Prostate gland (tissue), 2 donors: ENCODE data around the gene NISCH. TPM values are rescaled to one million over a fixed set of nuclear protein-coding genes. Genes with fewer than 3 reads are reported as not detected.

Source experiments
- DNase-seq: peaks from one replicate; pipeline ENCODE4 v3.0.0-alpha.2; 2019; ENCODE audit warnings: low spot score
- H3K27ac ChIP-seq, 2 donors: fragments of 200-600 bp; sonication (generic); 2 replicates each; pipeline ENCODE4 v1.5.1; 2017 to 2019
- H3K27me3 ChIP-seq: fragments of 200-600 bp; sonication (generic); replicated peaks from 2 replicates; pipeline ENCODE4 v1.5.1; 2019; ENCODE audit not compliant: insufficient read depth
- H3K36me3 ChIP-seq, 2 donors: fragments of 200-600 bp; sonication (generic); 1 replicate in 1 of 2; 2 replicates in 1 of 2; pipeline versions ENCODE4 v1.5.1 to v1.8.1; 2017 to 2019
- H3K4me1 ChIP-seq: fragments of 200-600 bp; sonication (generic); replicated peaks from 2 replicates; pipeline ENCODE4 v1.5.1; 2019
- H3K4me3 ChIP-seq, 2 donors: fragments of 200-600 bp; sonication (generic); 2 replicates each; pipeline ENCODE4 v1.5.1; 2017 to 2019
- H3K9me3 ChIP-seq: fragments of 200-600 bp; sonication (generic); 2 replicates; pipeline ENCODE4 v1.5.1; 2017
- POLR2A ChIP-seq: fragments of 450-650 bp; IDR thresholded peaks from one replicate; pipeline ENCODE4 v1.6.1; 2016; ENCODE audit warnings: antibody characterized with exemption, mild to moderate bottlenecking
- POLR2AphosphoS5 ChIP-seq: sonication (generic); formaldehyde crosslinking; IDR thresholded peaks from one replicate; pipeline ENCODE4 v1.6.1; 2017; ENCODE audit warnings: antibody characterized with exemption
- WGBS: methylation state at CpG from one replicate; pipeline ENCODE4 v1.1.5; 2018; 5-methylcytosine and 5-hydroxymethylcytosine counted together
- intact Hi-C: fragments of 100-400 bp; cut with DNase I; formaldehyde crosslinking; loops from one replicate; pipeline ENCODE4 v1.14.2; 2022
- total RNA-seq, 2 donors: library from RNA; depleted of rRNA; stranded (reverse); fragments of >200 nt; gene quantifications; one replicate each; pipeline ENCODE4 v1.1.0, GENCODE V29; 2016
- TF ChIP-seq, protein P1 (sequence below), 4 experiments: fragments of 200-600 bp in 2 of 4; fragments of 450-650 bp in 2 of 4; sonication (generic) in 2 of 4; IDR thresholded peaks; 1 replicate in 3 of 4; 2 replicates in 1 of 4; pipeline ENCODE4 v1.5.1; 2016 to 2019; ENCODE audit warnings: antibody characterized with exemption in 4 of 4, mild to moderate bottlenecking in 2 of 4, moderate library complexity in 2 of 4

The NISCH gene
- total RNA-seq, 2 donors from 2014 or later: 107 to 277 TPM

DNA sequence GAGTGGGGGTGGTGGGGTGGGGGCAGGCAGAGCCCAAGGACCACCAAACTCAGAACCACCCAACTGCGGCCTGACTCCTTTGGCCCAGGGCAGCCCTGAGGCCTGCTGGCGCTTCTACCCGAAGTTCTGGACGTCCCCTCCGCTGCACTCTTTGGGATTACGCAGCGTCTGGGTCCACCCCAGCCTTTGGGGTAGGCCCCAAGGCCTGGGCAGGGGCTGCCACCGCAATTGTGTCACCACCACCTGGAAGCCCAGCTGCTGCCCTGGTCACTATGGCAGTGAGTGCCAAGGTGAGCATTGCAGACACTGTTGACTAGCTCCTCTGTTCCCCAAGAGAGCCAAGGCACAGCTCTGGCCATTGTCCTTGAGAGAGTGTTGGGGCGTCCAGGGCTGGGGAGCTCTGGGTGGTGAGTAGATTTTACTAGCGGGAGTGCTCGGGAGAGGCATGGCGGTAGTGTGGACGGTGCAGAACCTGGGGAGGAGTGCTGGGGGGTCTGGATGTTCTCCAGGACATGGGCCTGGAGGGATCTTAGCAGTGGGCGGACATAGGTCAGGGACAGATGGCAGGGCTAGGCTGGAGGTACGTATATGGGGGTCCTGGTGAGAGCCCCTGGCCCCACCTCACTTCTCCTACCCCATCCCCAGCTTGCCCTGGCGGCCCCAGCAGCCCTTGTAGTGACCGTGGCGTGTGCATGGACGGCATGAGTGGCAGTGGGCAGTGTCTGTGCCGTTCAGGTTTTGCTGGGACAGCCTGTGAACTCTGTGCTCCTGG is 65.5 kb downstream of the NISCH start:
- WGBS: 92% methylated on average over 19 of the region's 20 CpGs
- DNase-seq: no peak
- TF ChIP-seq POLR2A (no peak), POLR2AphosphoS5 (no peak)
- TF ChIP-seq, protein P1, sequence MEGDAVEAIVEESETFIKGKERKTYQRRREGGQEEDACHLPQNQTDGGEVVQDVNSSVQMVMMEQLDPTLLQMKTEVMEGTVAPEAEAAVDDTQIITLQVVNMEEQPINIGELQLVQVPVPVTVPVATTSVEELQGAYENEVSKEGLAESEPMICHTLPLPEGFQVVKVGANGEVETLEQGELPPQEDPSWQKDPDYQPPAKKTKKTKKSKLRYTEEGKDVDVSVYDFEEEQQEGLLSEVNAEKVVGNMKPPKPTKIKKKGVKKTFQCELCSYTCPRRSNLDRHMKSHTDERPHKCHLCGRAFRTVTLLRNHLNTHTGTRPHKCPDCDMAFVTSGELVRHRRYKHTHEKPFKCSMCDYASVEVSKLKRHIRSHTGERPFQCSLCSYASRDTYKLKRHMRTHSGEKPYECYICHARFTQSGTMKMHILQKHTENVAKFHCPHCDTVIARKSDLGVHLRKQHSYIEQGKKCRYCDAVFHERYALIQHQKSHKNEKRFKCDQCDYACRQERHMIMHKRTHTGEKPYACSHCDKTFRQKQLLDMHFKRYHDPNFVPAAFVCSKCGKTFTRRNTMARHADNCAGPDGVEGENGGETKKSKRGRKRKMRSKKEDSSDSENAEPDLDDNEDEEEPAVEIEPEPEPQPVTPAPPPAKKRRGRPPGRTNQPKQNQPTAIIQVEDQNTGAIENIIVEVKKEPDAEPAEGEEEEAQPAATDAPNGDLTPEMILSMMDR (IDR thresholded peaks at IDR 0.05): no peak
- no peaks in the 10 kb centered on the region for H3K27me3 ChIP-seq
- no peak overlapping the region for H3K4me3 ChIP-seq
- no peaks in the 10 kb centered on the region for H3K36me3 ChIP-seq
- H3K9me3 ChIP-seq: no peaks in the 10 kb centered on the region
- no peaks in the 10 kb centered on the region for H3K4me1 ChIP-seq
- no peak overlapping the region for H3K27ac ChIP-seq
- intact Hi-C loops: no loop called here

GRCh38 chr3:52521488-52521824 is 66.1 kb downstream of the NISCH start:
- no peak for DNase-seq
- H3K27me3 ChIP-seq: no peaks in the 10 kb centered on the region
- no peaks in the 10 kb centered on the region for H3K36me3 ChIP-seq
- H3K9me3 ChIP-seq: no peaks in the 10 kb centered on the region
- intact Hi-C loops: no loop called here
- no peak overlapping the region for H3K4me3 ChIP-seq
- TF ChIP-seq POLR2A: no peak
- TF ChIP-seq POLR2AphosphoS5: no peak
- TF ChIP-seq, protein P1 (IDR thresholded peaks at IDR 0.05): no peak
- WGBS: 79% methylated on average over 8 of the region's 8 CpGs
- H3K27ac ChIP-seq: no peak overlapping the region
- no peaks in the 10 kb centered on the region for H3K4me1 ChIP-seq

DNA sequence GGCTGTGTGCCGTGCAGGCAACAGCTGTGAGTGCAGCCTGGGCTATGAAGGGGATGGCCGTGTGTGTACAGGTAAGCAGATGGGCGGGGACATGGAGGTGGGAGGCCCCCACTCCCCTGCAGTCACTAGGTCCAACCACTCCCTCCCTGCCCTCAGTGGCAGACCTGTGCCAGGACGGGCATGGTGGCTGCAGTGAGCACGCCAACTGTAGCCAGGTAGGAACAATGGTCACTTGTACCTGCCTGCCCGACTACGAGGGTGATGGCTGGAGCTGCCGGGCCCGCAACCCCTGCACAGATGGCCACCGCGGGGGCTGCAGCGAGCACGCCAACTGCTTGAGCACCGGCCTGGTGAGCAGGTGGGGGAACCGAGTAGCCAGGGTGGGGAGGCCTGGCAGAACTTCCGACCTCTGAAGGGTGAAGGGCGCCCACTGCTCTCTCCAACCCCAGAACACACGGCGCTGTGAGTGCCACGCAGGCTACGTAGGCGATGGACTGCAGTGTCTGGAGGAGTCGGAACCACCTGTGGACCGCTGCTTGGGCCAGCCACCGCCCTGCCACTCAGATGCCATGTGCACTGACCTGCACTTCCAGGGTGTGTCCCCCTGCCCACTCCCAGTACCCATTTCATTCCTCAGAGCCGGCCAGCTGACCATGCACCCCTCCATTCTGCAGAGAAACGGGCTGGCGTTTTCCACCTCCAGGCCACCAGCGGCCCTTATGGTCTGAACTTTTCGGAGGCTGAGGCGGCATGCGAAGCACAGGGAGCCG is 66.7 kb downstream of the NISCH start:
- Histone ChIP-seq H3K36me3 (no peaks in the 10 kb centered on the region), H3K27ac (no peak overlapping the region), H3K9me3 (no peaks in the 10 kb centered on the region), H3K4me3 (no peak overlapping the region), H3K27me3 (no peaks in the 10 kb centered on the region), H3K4me1 (no peaks in the 10 kb centered on the region)
- 85% methylated on average over 25 of the region's 33 CpGs for WGBS
- no peak for DNase-seq
- TF ChIP-seq POLR2A: no peak
- no peak for TF ChIP-seq POLR2AphosphoS5
- TF ChIP-seq, protein P1 (IDR thresholded peaks at IDR 0.05): no peak
- intact Hi-C loops: no loop called here

DNA sequence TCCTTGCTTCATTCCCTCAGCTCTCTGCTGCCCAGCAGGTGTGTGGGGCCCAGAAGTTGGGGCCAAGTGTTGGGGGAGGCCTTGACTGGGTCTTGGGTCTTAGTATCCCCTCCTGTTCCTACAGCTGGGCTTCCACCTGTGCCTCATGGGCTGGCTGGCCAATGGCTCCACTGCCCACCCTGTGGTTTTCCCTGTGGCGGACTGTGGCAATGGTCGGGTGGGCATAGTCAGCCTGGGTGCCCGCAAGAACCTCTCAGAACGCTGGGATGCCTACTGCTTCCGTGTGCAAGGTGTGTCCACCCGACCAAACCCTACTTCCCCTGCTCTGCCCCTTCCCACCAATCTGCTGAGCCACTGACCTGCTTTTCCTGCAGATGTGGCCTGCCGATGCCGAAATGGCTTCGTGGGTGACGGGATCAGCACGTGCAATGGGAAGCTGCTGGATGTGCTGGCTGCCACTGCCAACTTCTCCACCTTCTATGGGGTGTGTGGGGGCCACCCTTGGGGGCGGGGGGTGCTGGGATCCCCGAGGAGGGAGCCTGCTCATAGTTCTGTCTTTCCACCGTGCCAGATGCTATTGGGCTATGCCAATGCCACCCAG is 67.3 kb downstream of the NISCH start:
- TF ChIP-seq, protein P1 (IDR thresholded peaks at IDR 0.05): no peak
- TF ChIP-seq POLR2AphosphoS5 (no peak), POLR2A (no peak)
- DNase-seq: no peak

More for the DNA sequence above, 67.3 kb downstream of the NISCH start:
- H3K27me3 ChIP-seq: no peaks in the 10 kb centered on the region
- no peak overlapping the region for H3K4me3 ChIP-seq
- no peaks in the 10 kb centered on the region for H3K4me1 ChIP-seq
- WGBS: 91% methylated on average over 14 of the region's 14 CpGs
- H3K9me3 ChIP-seq: no peaks in the 10 kb centered on the region
- no peaks in the 10 kb centered on the region for H3K36me3 ChIP-seq
- intact Hi-C loops: no loop called here
- no peak overlapping the region for H3K27ac ChIP-seq
